Stimulated activated CD8-positive, alpha-beta memory T cell treated with anti-CD3 and anti-CD28 coated beads, Interleukin-7, amount 100 ng/mL, for 48 hours (primary cell): Measurements from ENCODE around the gene STK36.

Experiments used
- DNase-seq, 2 donors: peaks; one replicate each; pipeline ENCODE4 v3.0.0-alpha.2; 2020; ENCODE audit warnings: low read depth in 1 of 2; ENCODE audit errors: extremely low read depth in 1 of 2

The STK36 gene

GRCh38 chr2:218743068-218743467 lies 71.2 kb downstream of the STK36 start:
- DNase-seq, result no peak

- DNase-seq, result no peak
Observed at GRCh38 chr2:218744615-218745014, 72.7 kb downstream of the STK36 start.

GRCh38 chr2:218745160-218745558 lies 73.3 kb downstream of the STK36 start:
- DNase-seq, result no peak

- no peak for DNase-seq
Observed at GRCh38 chr2:218745559-218746469, 73.9 kb downstream of the STK36 start.

- DNase-seq, result no peak
Observed at GRCh38 chr2:218746470-218746795, 74.5 kb downstream of the STK36 start.

GRCh38 chr2:218746960-218747359 lies 75.1 kb downstream of the STK36 start:
- DNase-seq, result no peak

GRCh38 chr2:218748741-218749441 lies 77.0 kb downstream of the STK36 start:
- no peak for DNase-seq
